Peyer's patch (tissue), 4 donors: ENCODE measurements around the gene VASN.

Experiments
- CTCF ChIP-seq, 6 experiments: fragments of 450-650 bp in 4 of 6; fragments of 200-600 bp in 2 of 6; sonication (generic) in 1 of 6; IDR thresholded peaks; one replicate each; pipeline ENCODE4 v1.5.1; 2017 to 2019; ENCODE audit warnings: antibody characterized with exemption in 6 of 6, mild to moderate bottlenecking in 3 of 6, moderate library complexity in 1 of 6
- POLR2A ChIP-seq, 2 donors: fragments of 450-650 bp; IDR thresholded peaks; one replicate each; pipeline ENCODE4 v1.5.1; 2017; ENCODE audit warnings: antibody characterized with exemption in 2 of 2, mild to moderate bottlenecking in 2 of 2, moderate library complexity in 2 of 2

GRCh38 chr16:4350787-4351659, 20.6 kb upstream of the VASN start, which contains the start of gene PAM16:
- TF ChIP-seq POLR2A (IDR thresholded peaks at IDR 0.05), result peak; percentile 31 to 42
- TF ChIP-seq CTCF (IDR thresholded peaks at IDR 0.05), result no peak
